ENCODE results near the gene DDX10.

The DDX10 gene

GRCh38 chr11:108835624-108836023 is 170.8 kb downstream of the DDX10 start:
- DNase-seq = no peak

- DNase-seq = no peak
Measured at GRCh38 chr11:108836541-108836940, 171.7 kb downstream of the DDX10 start.

- no peak for DNase-seq
Measured at GRCh38 chr11:108838102-108838791, 173.4 kb downstream of the DDX10 start.

GRCh38 chr11:108838792-108839105 is 173.9 kb downstream of the DDX10 start:
- DNase-seq = peak; percentile 91

GRCh38 chr11:108846009-108846408 is 181.1 kb downstream of the DDX10 start:
- no peak for DNase-seq

- DNase-seq = no peak
Measured at GRCh38 chr11:108847298-108847990, 182.6 kb downstream of the DDX10 start.

- peak; percentile 37 for DNase-seq
Measured at GRCh38 chr11:108851781-108852180, 186.9 kb downstream of the DDX10 start.

GRCh38 chr11:108852701-108853100 is 187.8 kb downstream of the DDX10 start:
- DNase-seq = peak; percentile 96

GRCh38 chr11:108853151-108853550 is 188.3 kb downstream of the DDX10 start:
- DNase-seq = no peak

- DNase-seq = no peak
Measured at GRCh38 chr11:108853864-108854263, 189.0 kb downstream of the DDX10 start.

GRCh38 chr11:108854346-108854745 is 189.5 kb downstream of the DDX10 start:
- peak; percentile 54 for DNase-seq

- no peak for DNase-seq
Measured at GRCh38 chr11:108857382-108857781, 192.5 kb downstream of the DDX10 start.

GRCh38 chr11:108858622-108859021 is 193.8 kb downstream of the DDX10 start:
- DNase-seq = no peak

- DNase-seq = no peak
Measured at GRCh38 chr11:108859510-108859909, 194.6 kb downstream of the DDX10 start.

GRCh38 chr11:108863528-108863927 is 198.7 kb downstream of the DDX10 start:
- DNase-seq = no peak

- no peak for DNase-seq
Measured at GRCh38 chr11:108865406-108865805, 200.5 kb downstream of the DDX10 start.

- no peak for DNase-seq
Measured at GRCh38 chr11:108866781-108867180, 201.9 kb downstream of the DDX10 start.

- no peak for DNase-seq
Measured at GRCh38 chr11:108870373-108871020, 205.6 kb downstream of the DDX10 start.

GRCh38 chr11:108871152-108871551 is 206.3 kb downstream of the DDX10 start:
- peak; percentile 82 for DNase-seq

- DNase-seq = no peak
Measured at GRCh38 chr11:108871867-108872266, 207.0 kb downstream of the DDX10 start.

GRCh38 chr11:108872781-108873291 is 208.0 kb downstream of the DDX10 start:
- no peak for DNase-seq

GRCh38 chr11:108873310-108873709 is 208.4 kb downstream of the DDX10 start:
- DNase-seq = no peak

GRCh38 chr11:108873941-108874340 is 209.1 kb downstream of the DDX10 start:
- no peak for DNase-seq

GRCh38 chr11:108875134-108875533 is 210.3 kb downstream of the DDX10 start:
- no peak for DNase-seq
